GM04503 (cell line): ENCODE results near the gene FAM219A.
"Not testable (repeated sequence)": the region's sequence is repeated elsewhere in the genome, so short reads cannot be mapped to it uniquely, and the experiment has no call there.

ENCODE experiments used
- DNase-seq: peaks from one replicate; pipeline ENCODE4 v3.0.0-alpha.2; 2012; ENCODE audit warnings: low read depth

Gene FAM219A

GRCh38 chr9:34376596-34377403 lies 81.6 kb downstream of the FAM219A start, which contains the start of gene MYORG:
Gene MYORG, minus strand, starts transcription at chr9:34376898. Its CDS starts 3,955 bp downstream, at chr9:34372943.
- DNase-seq: peak; percentile 50

GRCh38 chr9:34375901-34376595 lies 82.3 kb downstream of the FAM219A start:
- DNase-seq: no peak

DNA sequence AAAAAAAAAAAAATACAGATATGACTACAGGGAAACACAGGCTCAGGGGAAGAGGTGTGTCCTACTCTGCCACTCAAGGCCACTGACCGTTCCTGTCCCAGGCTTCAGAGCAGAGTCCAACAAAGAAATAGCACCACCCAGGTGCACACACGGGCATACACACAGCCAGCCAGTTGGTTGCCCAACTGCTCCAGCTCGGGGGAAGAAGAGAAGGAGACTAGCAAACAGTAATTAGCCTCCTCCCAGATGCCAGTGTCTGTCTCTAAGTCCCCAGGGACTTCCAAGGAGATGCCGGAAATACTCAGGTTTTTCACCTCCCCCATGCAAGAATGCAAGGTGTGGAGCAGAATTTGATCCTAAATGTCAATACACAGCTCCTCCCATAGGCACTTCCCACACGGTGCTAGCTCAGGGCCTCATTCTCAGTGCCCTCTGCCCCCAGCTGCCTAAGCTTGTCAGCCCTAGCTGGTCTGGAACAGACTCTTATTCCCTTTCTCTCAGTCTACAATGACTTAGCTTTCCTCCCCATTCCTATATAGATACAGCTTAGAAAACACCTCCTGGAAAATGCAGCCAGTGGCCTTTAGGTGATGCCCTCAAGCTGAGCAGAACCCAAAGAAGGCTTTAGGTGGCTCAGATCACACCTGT lies 83.3 kb downstream of the FAM219A start:
- no peak for DNase-seq

- no peak for DNase-seq
These were observed 84.0 kb downstream of the FAM219A start for GRCh38 chr9:34374339-34374738.

GRCh38 chr9:34373749-34374148 lies 84.6 kb downstream of the FAM219A start:
- DNase-seq: no peak

- DNase-seq: no peak
These were observed 85.8 kb downstream of the FAM219A start for GRCh38 chr9:34372467-34373011.

GRCh38 chr9:34371886-34372466 lies 86.4 kb downstream of the FAM219A start:
- DNase-seq: no peak

- no peak for DNase-seq
These were observed 87.1 kb downstream of the FAM219A start for GRCh38 chr9:34370970-34371880.

- DNase-seq: no peak
These were observed 87.9 kb downstream of the FAM219A start for GRCh38 chr9:34370335-34370969.

DNA sequence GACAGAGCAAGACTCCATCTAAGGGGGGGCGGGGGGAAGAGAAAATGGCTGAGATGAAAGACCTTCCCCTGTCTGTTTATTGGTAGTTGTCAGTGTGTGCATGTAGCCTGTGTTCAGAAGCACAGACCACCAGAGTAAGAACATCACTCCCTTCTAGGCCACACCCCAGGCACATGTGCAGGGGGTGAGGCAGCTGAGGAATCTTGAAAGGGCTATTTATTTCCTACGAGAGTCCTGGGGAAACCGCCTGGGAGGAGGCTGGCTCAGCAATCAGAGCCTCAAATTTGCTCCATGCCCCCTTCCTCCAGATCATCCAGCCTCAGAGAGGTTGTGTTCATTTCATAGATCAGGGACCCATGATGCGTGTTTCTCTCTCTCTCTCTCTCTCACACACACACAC lies 88.7 kb downstream of the FAM219A start:
- DNase-seq: no peak

- DNase-seq: not testable (repeated sequence)
These were observed 89.6 kb downstream of the FAM219A start for GRCh38 chr9:34368796-34369195.

DNA sequence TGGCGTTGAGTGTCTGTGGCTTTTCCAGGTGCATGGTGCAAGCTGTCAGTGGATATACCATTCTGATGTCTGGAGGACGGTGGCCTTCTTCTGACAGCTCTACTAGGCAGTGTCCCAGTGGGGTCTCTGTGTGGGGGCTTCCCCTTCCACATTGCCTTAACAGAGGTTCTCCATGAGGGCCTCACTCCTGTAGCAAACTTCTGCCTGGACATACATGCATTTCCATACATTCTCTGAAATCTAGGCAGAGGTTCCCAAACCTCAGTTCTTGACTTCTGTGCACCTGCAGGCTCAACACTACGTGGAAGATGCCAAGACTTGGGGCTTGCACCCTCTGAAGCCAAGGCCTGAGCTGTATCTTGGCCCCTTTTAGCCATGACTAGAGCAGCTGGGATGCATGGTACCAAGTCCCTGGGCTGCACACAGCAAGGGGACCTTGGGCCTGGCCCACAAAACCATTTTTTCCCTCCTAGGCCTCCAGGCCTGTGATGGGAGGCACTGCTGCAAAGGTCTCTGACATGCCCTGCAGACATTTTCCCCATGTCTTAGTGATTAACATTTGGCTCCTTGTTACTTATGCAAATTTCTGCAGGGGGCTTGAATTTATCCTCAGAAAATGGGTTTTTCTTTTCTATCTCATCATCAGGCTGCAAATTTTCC lies 90.5 kb downstream of the FAM219A start:
- DNase-seq: not testable (repeated sequence)

DNA sequence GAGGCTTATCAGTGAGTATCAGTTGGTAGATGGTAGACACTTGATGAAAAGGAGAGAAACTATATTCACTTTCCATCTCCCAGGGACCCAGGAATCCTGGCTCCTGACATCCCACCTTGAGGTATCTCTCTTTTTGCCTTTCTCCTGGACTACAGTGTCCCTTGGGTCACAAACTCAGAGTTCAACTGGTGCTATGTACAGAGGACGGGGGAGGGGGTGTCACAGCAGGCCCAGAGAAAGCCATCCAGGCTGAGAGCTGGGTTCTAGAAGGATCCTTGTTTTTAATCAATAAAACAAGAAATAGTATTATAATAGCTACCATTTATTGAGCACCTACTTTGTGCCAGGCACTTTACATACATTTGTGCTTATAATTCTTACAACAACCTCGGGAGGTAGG lies 92.0 kb downstream of the FAM219A start:
- no peak for DNase-seq

DNA sequence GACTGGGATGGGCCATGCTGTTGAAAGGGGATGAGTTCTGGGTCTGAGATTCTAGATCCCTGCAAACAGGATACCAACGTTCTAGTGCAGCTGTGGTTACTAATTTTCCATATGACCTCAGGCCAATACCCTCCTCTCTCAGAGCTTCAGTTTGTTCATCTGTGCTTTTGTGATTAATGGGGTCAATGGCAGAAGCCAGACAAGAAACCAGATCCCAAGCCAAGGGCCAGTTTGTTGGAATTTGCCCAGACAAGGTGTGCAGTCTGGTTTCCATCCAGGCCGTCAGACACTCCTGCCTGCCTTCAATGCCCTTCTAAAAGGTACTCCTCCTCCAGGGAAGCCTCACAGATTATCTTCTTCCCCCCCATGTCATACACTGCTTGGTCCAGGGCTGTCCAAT lies 93.1 kb downstream of the FAM219A start:
- DNase-seq: no peak

- no peak for DNase-seq
These were observed 94.6 kb downstream of the FAM219A start for GRCh38 chr9:34363619-34364351.

DNA sequence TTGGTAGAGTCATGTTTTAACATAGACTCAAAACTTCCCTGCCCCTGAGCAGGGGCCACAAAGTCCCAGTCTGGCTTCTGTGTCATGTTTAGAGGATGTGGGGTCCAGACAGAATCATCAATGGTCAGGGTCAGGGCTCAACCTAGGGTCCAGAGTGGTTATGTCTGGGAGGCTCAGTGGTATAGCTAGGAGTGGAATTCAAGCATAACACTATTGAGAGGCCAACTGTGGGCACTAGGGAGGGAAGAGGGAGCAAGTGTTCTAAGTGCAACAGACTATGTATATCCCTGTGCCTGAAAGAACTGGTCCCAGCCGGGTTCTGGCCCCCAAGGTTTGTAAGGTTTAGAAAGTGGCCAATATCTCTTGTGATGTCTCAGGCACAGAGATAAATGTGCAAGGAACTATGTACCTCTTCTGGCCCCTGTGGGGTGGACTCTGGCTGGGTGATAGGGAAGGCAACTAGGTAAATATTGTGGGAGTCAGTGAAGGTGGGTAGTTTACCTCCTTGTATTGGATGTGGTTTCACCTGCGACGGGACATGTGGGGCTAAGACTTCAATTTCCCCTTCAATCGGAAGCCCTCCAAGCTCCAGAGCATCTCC lies 95.7 kb downstream of the FAM219A start:
- DNase-seq: no peak

GRCh38 chr9:34352957-34353356 lies 105.4 kb downstream of the FAM219A start:
- DNase-seq: not testable (repeated sequence)

- DNase-seq: not testable (repeated sequence)
These were observed 106.2 kb downstream of the FAM219A start for GRCh38 chr9:34352122-34352652.

DNA sequence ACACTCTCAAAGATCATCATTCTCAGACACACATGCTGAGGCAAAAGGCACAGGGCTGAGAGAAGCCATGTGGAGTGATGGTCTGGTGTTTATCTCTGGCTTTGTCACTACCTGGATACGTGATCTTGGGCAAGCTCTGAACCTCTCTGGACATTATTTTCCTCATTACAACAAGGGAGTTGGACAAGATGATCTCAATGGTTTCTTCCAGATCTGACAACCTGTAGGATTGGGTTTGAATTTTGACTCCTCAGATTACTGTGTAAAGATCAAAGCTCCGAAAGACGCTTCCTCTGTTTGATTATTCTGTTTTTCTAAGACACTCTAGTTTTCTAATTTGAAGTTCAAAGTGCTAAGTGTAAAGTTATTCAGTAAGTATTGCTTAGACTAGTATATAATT lies 109.0 kb downstream of the FAM219A start:
- DNase-seq: no peak
